Stomach (tissue), 4 donors: ENCODE measurements around the gene MTMR12.

Experiments used
- CTCF ChIP-seq, 7 experiments: fragments of 450-650 bp in 4 of 7; fragments of 200-600 bp in 3 of 7; sonication (generic) in 3 of 7; IDR thresholded peaks; one replicate each; pipeline ENCODE4 v1.5.1; 2016 to 2019; ENCODE audit warnings: antibody characterized with exemption in 7 of 7, control low read depth in 2 of 7, mild to moderate bottlenecking in 1 of 7
- POLR2AphosphoS5 ChIP-seq, 3 donors: sonication (generic); formaldehyde crosslinking; IDR thresholded peaks; one replicate each; pipeline ENCODE4 v1.6.1; 2016; ENCODE audit warnings: antibody characterized with exemption in 3 of 3

- TF ChIP-seq CTCF (IDR thresholded peaks at IDR 0.05) (peak in 5 of 7 experiments; percentile 53 to 76 (median 68)), POLR2AphosphoS5 (IDR thresholded peaks at IDR 0.05) (peak in 1 of 3 donors; percentile 39)
Measured at GRCh38 chr5:32329395-32329834, 16.7 kb upstream of the MTMR12 start.
